Measurements from ENCODE around the gene MSH2.

MSH2 gene

DNA sequence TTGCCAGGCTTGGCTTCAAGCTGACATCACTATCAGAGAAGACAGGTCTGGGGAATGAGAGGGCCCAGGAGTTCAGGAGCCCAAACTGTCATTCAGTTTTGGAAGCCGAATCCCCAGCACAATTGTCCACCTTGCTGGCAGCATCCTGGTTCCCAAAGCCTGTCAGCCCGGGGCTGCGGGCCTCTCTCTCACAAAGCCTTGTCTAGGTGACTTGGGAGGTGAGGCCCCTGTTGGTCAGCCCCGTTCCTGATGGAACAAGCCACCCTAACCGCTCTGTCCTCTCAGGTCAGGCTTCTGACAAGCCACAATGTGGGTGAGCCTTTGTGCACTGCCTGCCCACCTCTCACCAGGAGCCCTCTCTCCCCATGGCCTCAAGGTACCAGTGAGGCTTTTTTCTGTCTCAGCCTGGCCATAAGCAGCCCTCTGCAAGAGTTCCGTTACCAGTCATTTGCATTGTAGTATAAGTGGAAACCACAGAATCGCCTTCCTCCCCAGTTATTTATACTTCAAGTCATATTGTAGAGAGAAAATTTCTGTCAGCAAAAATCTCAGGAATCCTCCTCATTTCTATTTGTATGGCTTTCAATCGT, 100.6 kb downstream of the MSH2 start:
- no peak overlapping the region for H3K4me3 ChIP-seq (ENCODE audit: low read depth, low read length)
- DNase-seq (ENCODE audit: low read depth) = no peak
- TF ChIP-seq, protein P1, sequence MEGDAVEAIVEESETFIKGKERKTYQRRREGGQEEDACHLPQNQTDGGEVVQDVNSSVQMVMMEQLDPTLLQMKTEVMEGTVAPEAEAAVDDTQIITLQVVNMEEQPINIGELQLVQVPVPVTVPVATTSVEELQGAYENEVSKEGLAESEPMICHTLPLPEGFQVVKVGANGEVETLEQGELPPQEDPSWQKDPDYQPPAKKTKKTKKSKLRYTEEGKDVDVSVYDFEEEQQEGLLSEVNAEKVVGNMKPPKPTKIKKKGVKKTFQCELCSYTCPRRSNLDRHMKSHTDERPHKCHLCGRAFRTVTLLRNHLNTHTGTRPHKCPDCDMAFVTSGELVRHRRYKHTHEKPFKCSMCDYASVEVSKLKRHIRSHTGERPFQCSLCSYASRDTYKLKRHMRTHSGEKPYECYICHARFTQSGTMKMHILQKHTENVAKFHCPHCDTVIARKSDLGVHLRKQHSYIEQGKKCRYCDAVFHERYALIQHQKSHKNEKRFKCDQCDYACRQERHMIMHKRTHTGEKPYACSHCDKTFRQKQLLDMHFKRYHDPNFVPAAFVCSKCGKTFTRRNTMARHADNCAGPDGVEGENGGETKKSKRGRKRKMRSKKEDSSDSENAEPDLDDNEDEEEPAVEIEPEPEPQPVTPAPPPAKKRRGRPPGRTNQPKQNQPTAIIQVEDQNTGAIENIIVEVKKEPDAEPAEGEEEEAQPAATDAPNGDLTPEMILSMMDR (IDR thresholded peaks at IDR 0.05; ENCODE audit: control insufficient read depth, extremely low read depth, insufficient read depth) = no peak

DNA sequence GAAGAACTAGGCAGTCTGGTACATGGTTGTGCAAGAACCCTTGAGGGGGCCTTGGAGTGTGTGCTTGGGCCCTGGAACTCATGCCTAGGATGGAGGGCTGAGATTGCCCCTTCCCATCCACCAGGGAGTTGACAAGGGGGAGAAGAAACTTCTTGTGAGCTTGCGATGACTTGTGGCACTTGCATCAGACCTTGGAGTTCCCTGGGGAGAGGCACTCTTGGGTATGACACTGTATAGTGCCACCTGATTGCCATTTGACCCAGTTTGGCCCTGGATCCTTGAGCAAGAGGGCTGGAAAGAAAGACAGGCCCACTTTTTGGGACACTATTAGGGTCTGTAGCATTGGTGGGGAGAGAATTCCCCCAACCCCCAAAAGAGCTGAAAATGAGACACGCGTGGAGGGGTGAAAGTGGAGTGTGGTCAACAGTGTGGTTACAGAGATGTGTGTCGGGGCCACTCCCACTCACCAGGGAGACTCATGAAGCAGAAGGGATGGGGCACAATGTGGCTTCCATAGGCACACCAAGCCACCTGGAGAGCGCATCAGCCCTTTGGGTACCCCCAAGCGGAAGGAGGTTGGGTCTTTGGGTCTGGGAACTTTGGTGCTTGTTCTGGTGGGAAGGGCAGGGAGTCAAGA, 101.3 kb downstream of the MSH2 start:
- no peak overlapping the region for H3K4me3 ChIP-seq (ENCODE audit: low read depth, low read length)
- TF ChIP-seq, protein P1 (IDR thresholded peaks at IDR 0.05; ENCODE audit: control insufficient read depth, extremely low read depth, insufficient read depth) = no peak

DNA sequence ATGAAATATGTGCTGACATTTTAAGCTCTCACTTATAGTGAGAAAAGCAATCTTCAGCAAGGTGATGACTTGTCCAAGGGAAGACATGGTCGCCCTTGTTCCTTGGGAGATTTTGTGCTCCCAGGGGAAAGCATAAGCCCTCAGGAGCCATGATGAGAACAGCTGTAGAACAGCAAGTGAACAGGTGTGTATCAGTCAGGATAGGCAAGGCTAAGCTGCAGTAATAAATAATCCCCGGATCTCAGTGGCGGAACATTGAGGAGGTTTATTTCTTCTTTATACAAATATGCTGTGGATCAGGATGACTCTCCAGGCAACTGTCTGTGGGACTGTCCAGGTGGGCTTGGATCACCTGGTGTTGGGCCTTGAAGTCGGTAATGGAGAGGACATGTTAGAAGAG, 103.1 kb downstream of the MSH2 start:
- DNase-seq (ENCODE audit: low read depth) = no peak
- no peak overlapping the region for H3K4me3 ChIP-seq (ENCODE audit: low read depth, low read length)
- TF ChIP-seq, protein P1 (IDR thresholded peaks at IDR 0.05; ENCODE audit: control insufficient read depth, extremely low read depth, insufficient read depth) = no peak

More for the DNA sequence above, 101.3 kb downstream of the MSH2 start:
- DNase-seq (ENCODE audit: low read depth) = no peak

DNA sequence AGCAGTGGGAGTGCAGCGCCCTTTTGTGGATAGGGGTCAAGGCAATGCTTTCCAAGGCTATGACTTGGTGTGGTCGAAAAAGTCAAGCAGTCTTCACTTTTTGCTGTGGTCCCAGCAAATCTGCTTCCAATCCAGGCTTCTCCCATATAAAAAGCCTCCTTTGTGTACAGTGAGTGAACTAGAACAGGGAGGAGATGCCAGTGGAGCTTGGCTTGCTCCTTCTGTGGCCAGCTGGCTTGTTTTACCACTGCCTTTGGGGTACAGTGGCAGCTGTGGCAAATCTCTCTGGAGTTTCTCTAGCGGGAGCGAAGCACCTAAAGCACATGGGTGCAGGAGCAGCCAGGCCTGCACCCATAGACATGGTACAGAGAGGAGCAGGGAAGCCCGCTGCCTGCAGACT, 103.5 kb downstream of the MSH2 start:
- H3K4me3 ChIP-seq (ENCODE audit: low read depth, low read length) = no peak overlapping the region
- TF ChIP-seq, protein P1 (IDR thresholded peaks at IDR 0.05; ENCODE audit: control insufficient read depth, extremely low read depth, insufficient read depth) = no peak
- no peak for DNase-seq (ENCODE audit: low read depth)

DNA sequence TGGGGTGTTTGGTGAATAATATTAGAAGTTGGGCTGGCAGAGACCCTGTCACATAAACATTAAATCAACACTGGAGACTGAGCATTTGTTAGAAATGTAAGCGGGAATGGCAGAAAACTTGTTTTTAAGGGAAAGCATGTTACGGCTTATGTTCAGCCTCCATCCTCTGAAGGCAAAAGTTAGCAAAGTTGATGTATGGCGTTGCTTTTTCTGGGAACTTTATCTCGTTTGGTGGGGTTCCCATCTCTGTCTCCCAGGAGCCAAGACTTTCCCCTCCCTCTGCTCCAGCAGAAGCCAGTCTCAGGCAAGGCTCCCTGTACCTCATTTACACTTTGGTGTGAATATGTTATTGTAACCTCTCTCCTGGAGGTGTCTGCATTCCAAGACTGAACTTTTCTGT, 105.1 kb downstream of the MSH2 start:
- no peak for DNase-seq (ENCODE audit: low read depth)
- TF ChIP-seq, protein P1 (IDR thresholded peaks at IDR 0.05; ENCODE audit: control insufficient read depth, extremely low read depth, insufficient read depth) = no peak
- H3K4me3 ChIP-seq (ENCODE audit: low read depth, low read length) = no peak overlapping the region

DNA sequence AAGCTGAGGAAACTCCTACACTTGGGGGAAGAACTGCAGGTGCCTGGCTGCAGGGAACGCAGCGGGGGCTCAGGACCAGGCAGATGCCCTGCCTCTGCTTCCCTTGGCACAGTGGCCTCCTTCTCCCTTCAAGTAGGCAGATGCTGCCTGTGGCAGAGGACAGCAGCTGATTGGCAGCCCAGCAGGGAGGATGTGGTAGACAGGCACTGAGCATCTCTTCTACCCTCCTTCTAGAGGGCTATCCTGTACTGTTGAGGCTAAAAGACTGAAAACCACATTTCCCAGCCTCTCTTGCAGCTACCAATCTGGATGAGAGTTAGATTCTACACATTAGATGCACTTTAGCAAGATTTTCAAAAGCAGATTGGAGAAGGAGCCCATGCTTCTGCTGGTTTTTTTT, 105.7 kb downstream of the MSH2 start:
- TF ChIP-seq, protein P1 (IDR thresholded peaks at IDR 0.05; ENCODE audit: control insufficient read depth, extremely low read depth, insufficient read depth) = no peak

DNA sequence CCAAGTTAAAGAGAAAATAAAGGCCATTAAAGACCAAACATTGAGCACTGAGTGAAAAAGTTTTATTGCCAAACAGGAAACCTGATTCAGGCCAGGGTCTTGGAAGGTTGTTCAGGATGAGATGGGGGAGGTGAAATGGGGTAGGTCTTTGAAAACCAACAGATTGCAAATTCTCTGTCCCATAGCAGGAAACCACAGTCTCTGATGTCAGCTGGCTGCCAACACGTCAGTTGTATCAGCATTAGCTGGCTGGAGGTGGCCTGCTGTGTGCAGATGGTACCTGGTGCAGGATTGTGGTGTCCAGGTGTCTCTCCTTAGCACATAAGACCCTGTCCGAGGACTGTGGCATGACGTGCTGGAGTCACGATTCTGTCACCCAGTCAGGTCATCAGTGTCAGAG, 106.3 kb downstream of the MSH2 start:
- DNase-seq (ENCODE audit: low read depth) = no peak
- H3K4me3 ChIP-seq (ENCODE audit: low read depth, low read length) = no peak overlapping the region
- TF ChIP-seq, protein P1 (IDR thresholded peaks at IDR 0.05; ENCODE audit: control insufficient read depth, extremely low read depth, insufficient read depth) = no peak

More for the DNA sequence above, 105.7 kb downstream of the MSH2 start:
- DNase-seq (ENCODE audit: low read depth) = no peak
- no peak overlapping the region for H3K4me3 ChIP-seq (ENCODE audit: low read depth, low read length)

Measured in LNCaP clone FGC (cell line).